Hepatic stellate cell (primary cell): ENCODE measurements around the gene MKI67.

Experiments used
- DNase-seq: peaks from one replicate; pipeline ENCODE4 v3.0.0; 2011; ENCODE audit warnings: low spot score

The MKI67 gene

DNA sequence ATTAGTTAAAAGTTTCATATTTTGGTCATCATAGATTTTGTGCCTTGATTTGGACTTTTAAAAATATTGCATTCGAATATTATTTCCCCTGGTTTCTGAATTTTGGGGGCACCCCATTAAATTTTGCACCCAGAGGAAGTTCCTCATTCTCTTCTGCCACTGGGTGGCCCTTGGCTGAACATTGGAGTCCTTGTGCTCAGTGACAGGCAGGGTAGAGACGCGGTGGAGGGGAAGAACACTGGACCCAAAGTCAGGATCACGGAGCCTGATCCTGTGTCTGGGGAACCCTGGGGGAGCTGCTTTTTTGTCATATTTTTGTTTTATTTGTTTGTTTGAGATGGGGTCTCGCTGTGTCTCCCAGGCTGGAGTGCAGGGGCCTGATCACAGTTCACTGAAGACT, 74.7 kb downstream of the MKI67 start:
- no peak for DNase-seq

- DNase-seq: no peak
Observed at GRCh38 chr10:128050936-128051335, 75.3 kb downstream of the MKI67 start.

DNA sequence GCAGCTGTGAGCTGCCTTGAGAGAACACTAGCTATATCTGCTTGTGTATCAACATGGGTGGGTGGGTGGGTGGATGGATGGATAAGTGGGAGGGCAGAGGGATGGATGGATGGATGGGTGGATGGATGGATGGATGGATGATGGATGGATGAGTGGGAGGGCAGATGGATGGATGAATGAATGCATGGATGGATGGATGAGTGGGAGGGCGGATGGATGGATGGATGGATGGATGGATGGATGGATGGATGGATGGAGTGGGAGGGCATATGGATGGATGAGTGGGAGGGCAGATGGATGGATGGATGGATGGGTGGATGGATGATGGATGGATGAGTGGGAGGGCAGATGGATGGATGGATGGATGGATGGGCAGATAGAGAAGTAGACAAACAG, 76.1 kb downstream of the MKI67 start:
- no peak for DNase-seq

DNA sequence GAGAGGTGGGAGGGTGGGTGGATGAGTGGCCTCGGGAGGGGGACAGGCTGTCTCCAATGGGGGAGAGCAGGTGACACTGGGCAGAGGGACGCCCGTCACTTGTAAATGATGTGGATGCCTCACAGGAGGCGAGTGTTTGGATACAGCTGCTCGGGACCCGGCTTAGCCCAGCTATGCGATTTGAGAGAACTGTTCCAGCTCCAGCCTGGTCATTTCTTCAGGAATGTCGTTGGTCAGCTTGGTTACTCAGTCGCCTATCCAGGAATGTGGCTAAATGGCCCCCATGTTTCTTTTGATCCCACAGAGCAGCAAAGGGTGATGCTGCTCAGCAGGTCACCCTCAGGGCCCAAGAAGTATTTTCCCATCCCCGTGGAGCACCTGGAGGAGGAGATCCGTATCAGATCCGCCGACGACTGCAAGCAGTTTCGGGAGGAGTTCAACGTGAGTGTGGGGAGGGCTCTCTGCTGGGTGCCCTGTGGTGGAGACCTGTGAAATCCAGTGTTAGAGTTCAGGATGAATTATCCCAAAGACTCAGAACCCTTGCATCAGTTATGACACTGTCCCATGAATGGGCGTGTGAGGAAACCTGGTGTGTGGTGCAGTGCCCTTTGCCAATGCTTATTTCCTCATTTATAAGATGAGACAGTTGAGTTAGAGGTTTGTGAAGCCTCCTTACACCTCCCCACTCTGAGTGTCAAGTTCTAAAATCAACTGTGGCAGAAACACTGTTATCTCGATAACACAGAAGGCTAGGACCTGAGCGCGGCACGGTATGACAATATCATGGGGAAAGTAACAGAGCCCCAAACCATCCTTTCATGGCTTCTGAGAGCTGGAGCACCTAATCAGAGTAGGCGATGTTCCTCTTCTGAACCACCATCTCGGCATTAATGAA, 76.8 kb downstream of the MKI67 start:
- no peak for DNase-seq

GRCh38 chr10:128048819-128049210, 77.4 kb downstream of the MKI67 start:
- DNase-seq: no peak

- no peak for DNase-seq
Observed at GRCh38 chr10:128047991-128048818, 78.0 kb downstream of the MKI67 start.

GRCh38 chr10:128047351-128047750, 78.9 kb downstream of the MKI67 start:
- no peak for DNase-seq

GRCh38 chr10:128046953-128047290, 79.3 kb downstream of the MKI67 start:
- no peak for DNase-seq
